LHCN-M2 (cell line): Measurements from ENCODE around the gene APLF. TPM values are rescaled to one million over a fixed set of nuclear protein-coding genes. Genes with fewer than 3 reads are reported as not detected.
A peak's percentile ranks its signal among the peaks of the same experiment; 100 is the strongest.

Experiments used
- DNase-seq: peaks from one replicate; pipeline ENCODE4 v3.0.0-alpha.2; 2012; ENCODE audit warnings: low read depth
- polyA plus RNA-seq: library from polyadenylated mRNA; unstranded; fragments of >200 nt; gene quantifications from one replicate; pipeline ENCODE4 v1.2.1, GENCODE V29; 2012; ENCODE audit warnings: missing spikeins
- total RNA-seq: library from RNA; depleted of rRNA; stranded (reverse); fragments of >200 nt; gene quantifications from 2 replicates; pipeline ENCODE4 v1.2.3, GENCODE V29; 2014; rRNA removed

Gene APLF
- total RNA-seq, result 2.0 and 3.4 TPM in 2 replicates
- 0.80 TPM for polyA plus RNA-seq

GRCh38 chr2:68467077-68467960, at the start of gene APLF, which contains the start of gene FBXO48:
APLF (plus strand) TSS chr2:68467585; CDS start chr2:68467732, 147 bp downstream.
FBXO48 (minus strand) TSS chr2:68467294; CDS start chr2:68465145, 2,149 bp downstream.
- DNase-seq, result peak; percentile 99

GRCh38 chr2:68417926-68418325, 49.5 kb upstream of the APLF start:
- DNase-seq, result no peak

- DNase-seq, result no peak
Observed at GRCh38 chr2:68418419-68418818, 49.0 kb upstream of the APLF start.

GRCh38 chr2:68418855-68419254, 48.5 kb upstream of the APLF start:
- DNase-seq, result no peak

GRCh38 chr2:68420254-68420910, 47.0 kb upstream of the APLF start:
- no peak for DNase-seq

- no peak for DNase-seq
Observed at GRCh38 chr2:68423966-68424650, 43.3 kb upstream of the APLF start.

- no peak for DNase-seq
Observed at GRCh38 chr2:68425503-68425902, 41.9 kb upstream of the APLF start.

GRCh38 chr2:68426446-68426845, 40.9 kb upstream of the APLF start:
- no peak for DNase-seq

GRCh38 chr2:68426848-68427579, 40.4 kb upstream of the APLF start:
- no peak for DNase-seq

GRCh38 chr2:68428126-68428525, 39.3 kb upstream of the APLF start:
- DNase-seq, result no peak

- DNase-seq, result no peak
Observed at GRCh38 chr2:68428746-68429145, 38.6 kb upstream of the APLF start.

GRCh38 chr2:68429311-68429826, 38.0 kb upstream of the APLF start:
- no peak for DNase-seq

- no peak for DNase-seq
Observed at GRCh38 chr2:68431316-68431972, 35.9 kb upstream of the APLF start.

GRCh38 chr2:68432696-68433658, 34.4 kb upstream of the APLF start:
- DNase-seq, result no peak

GRCh38 chr2:68434981-68435380, 32.4 kb upstream of the APLF start:
- DNase-seq, result peak; percentile 3

GRCh38 chr2:68435615-68436014, 31.8 kb upstream of the APLF start:
- DNase-seq, result peak; percentile 5

GRCh38 chr2:68436270-68436669, 31.1 kb upstream of the APLF start:
- no peak for DNase-seq

GRCh38 chr2:68438455-68439303, 28.7 kb upstream of the APLF start:
- DNase-seq, result no peak
